ENCODE measurements around the gene OTOG.

DNA sequence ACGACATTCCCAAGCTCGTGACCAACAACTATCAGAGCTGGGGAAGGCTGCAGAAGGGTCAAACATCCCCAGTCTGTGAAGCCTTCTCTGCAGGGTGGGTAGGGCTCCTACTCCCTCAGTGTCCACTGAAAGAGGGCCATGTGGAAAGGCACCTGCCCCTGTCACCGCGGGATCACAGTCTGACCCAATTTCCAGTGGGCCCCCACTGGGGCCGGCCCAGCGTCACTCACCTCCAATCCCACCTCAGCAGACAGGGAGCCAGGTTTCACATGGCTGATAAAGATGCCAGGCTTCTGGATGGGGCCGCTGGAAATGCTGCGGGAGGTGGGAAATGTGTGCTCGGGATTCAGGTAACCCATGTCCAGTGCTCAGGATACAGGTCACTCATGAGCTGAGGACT is 22.8 kb upstream of the OTOG start:
- TF ChIP-seq EZH2 (IDR thresholded peaks at IDR 0.05; ENCODE audit: borderline replicate concordance, insufficient read depth, low read depth, low read length, poor library complexity, severe bottlenecking) (no peak), CTCF (IDR thresholded peaks at IDR 0.05) (no peak)
